ENCODE measurements around the gene FRMPD4. TPM values are rescaled to one million over a fixed set of nuclear protein-coding genes. Genes with fewer than 3 reads are reported as not detected.

The FRMPD4 gene
- polyA plus RNA-seq, 2 of the 4 experiments (the other 2 are of a cell fraction): 0.08 to 0.28 TPM

GRCh38 chrX:12325171-12325570 is 186.9 kb downstream of the FRMPD4 start:
- DNase-seq (ENCODE audit: low read depth in 1 of 2, low spot score in 1 of 2) (no peak), FAIRE-seq (no peak), ATAC-seq (no peak)
- H3K4me3 ChIP-seq: no peak overlapping the region
- H3K9me3 ChIP-seq: no peaks in the 10 kb centered on the region; the same call in 2 of the 3 replicates
- ChIA-PET POLR2A (no interaction called here), CTCF (no interaction called here)
- WGBS (ENCODE audit: missing lambda C conversion rate): 68% methylated on average over 2 of the region's 2 CpGs
- no peak overlapping the region for H3K27ac ChIP-seq
- TF ChIP-seq MAZ (IDR thresholded peaks at IDR 0.05; ENCODE audit: borderline replicate concordance, low read depth, low read length) (no peak), KDM5A (IDR thresholded peaks at IDR 0.05) (no peak), RCOR1 (IDR thresholded peaks at IDR 0.05; ENCODE audit: low read depth, low read length) (no peak), ELK1 (IDR thresholded peaks at IDR 0.05; ENCODE audit: low read depth, low read length) (no peak), GATA3 (IDR thresholded peaks at IDR 0.05; ENCODE audit: borderline replicate concordance) (no peak), CEBPB (IDR thresholded peaks at IDR 0.05) (no peak), CTCF (IDR thresholded peaks at IDR 0.05) (no peak), E2F6 (IDR thresholded peaks at IDR 0.05; ENCODE audit: borderline replicate concordance, low read depth) (no peak), ZSCAN20 (CRISPR knock-in tag; IDR thresholded peaks at IDR 0.05) (no peak), HOXB13 (CRISPR knock-in tag; IDR thresholded peaks at IDR 0.05; ENCODE audit: low read depth) (no peak), PHF8 (IDR thresholded peaks at IDR 0.05; ENCODE audit: borderline replicate concordance, low read depth) (no peak), HEYL (CRISPR knock-in tag; IDR thresholded peaks at IDR 0.05) (no peak), POLR2A (IDR thresholded peaks at IDR 0.05; ENCODE audit: low read length) (no peak), NFE2L2 (conservative IDR thresholded peaks at IDR 0.05; ENCODE audit: low read length) (no peak), JUNB (IDR thresholded peaks at IDR 0.05) (no peak), BCL3 (IDR thresholded peaks at IDR 0.05) (no peak), CBX2 (IDR thresholded peaks at IDR 0.05; ENCODE audit: borderline replicate concordance, low read depth) (no peak)
- H3K4me2 ChIP-seq: no peak overlapping the region
- H3K4me1 ChIP-seq: no peaks in the 10 kb centered on the region

- Histone ChIP-seq H3K4me3 (no peak overlapping the region), H3K4me1 (no peaks in the 10 kb centered on the region), H3K9me3 (no peaks in the 10 kb centered on the region), H3K27ac (no peak overlapping the region), H3K4me2 (no peak overlapping the region)
- DNase-seq (ENCODE audit: low read depth in 1 of 2, low spot score in 1 of 2): no peak
- no peak for ATAC-seq
- TF ChIP-seq TFCP2L1 (CRISPR knock-in tag; IDR thresholded peaks at IDR 0.05) (no peak), USF2 (IDR thresholded peaks at IDR 0.05) (no peak), CBX8 (IDR thresholded peaks at IDR 0.05) (no peak), NPAS2 (CRISPR knock-in tag; IDR thresholded peaks at IDR 0.05; ENCODE audit: borderline replicate concordance) (no peak), HOXB13 (CRISPR knock-in tag; IDR thresholded peaks at IDR 0.05; ENCODE audit: low read depth) (no peak), MAZ (IDR thresholded peaks at IDR 0.05; ENCODE audit: borderline replicate concordance, low read depth, low read length) (no peak), FOSB (CRISPR knock-in tag; IDR thresholded peaks at IDR 0.05) (no peak), SMC3 (IDR thresholded peaks at IDR 0.05) (no peak), ATOH8 (CRISPR knock-in tag; IDR thresholded peaks at IDR 0.05; ENCODE audit: low read depth) (no peak), RFX5 (IDR thresholded peaks at IDR 0.05) (no peak), ZSCAN20 (CRISPR knock-in tag; IDR thresholded peaks at IDR 0.05) (no peak), E2F6 (IDR thresholded peaks at IDR 0.05; ENCODE audit: borderline replicate concordance, low read depth) (no peak)
- FAIRE-seq: peak; percentile 91
- ChIA-PET CTCF (interaction anchor here (1.4 kb wide), 1 partner anchor 14 kb away, joined by 3 read pairs; no protein-coding TSS in a partner anchor), POLR2A (no interaction called here)
Observed at GRCh38 chrX:12327836-12328235, 189.6 kb downstream of the FRMPD4 start.

Data from A549 (cell line).